ENCODE results near the gene MED31. TPM values are rescaled to one million over a fixed set of nuclear protein-coding genes. Genes with fewer than 3 reads are reported as not detected.
A peak's percentile ranks its signal among the peaks of the same experiment; 100 is the strongest.
"Not testable (repeated sequence)": the region's sequence is repeated elsewhere in the genome, so short reads cannot be mapped to it uniquely, and the experiment has no call there.

The MED31 gene
- total RNA-seq, 6 experiments from 2014 or later, result 19.5 to 23.9 (median 20.0) TPM

DNA sequence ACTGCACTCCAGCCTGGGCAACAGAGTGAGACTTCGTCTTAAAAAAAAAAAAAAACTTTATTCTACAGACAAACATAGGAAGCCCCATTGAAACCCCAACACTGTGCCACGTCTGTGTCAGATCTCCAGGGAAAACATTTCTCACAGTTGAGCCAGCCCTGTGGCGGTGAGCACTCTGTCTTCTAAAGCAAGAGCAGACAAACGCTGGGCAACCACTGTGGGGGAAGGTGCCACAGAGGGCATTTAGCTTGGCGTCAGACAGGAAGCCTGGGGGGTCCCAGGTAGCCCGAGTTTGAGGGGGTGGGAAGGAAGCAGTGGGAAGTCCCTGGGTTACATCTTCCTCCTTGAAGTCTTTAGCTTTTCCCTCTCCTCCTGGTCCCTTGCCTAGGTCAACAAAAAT is 16.1 kb upstream of the MED31 start:
- no peak for DNase-seq
- Mint-ChIP-seq H3K36me3 (ENCODE audit: low read depth) (no peaks in the 10 kb centered on the region), H3K4me3 (no peak overlapping the region), H3K27me3 (ENCODE audit: insufficient read depth) (peaks cover 12% of the 10 kb centered on the region), H3K4me1 (ENCODE audit: low read depth) (no peaks in the 10 kb centered on the region; the same call in none of the 2 replicates), H3K9me3 (no peaks in the 10 kb centered on the region), H3K27ac (no peak overlapping the region)
- no peak for TF ChIP-seq CTCF (IDR thresholded peaks at IDR 0.05)

GRCh38 chr17:6666557-6666956 is 15.2 kb upstream of the MED31 start:
- H3K4me1 Mint-ChIP-seq (ENCODE audit: low read depth), result no peaks in the 10 kb centered on the region; the same call in none of the 2 replicates
- H3K4me3 Mint-ChIP-seq, result no peak overlapping the region
- DNase-seq, result no peak
- H3K27me3 Mint-ChIP-seq (ENCODE audit: insufficient read depth), result peaks cover 12% of the 10 kb centered on the region
- no peaks in the 10 kb centered on the region for H3K36me3 Mint-ChIP-seq (ENCODE audit: low read depth)
- TF ChIP-seq CTCF (IDR thresholded peaks at IDR 0.05), result no peak
- H3K27ac Mint-ChIP-seq, result no peak overlapping the region
- H3K9me3 Mint-ChIP-seq, result no peaks in the 10 kb centered on the region

DNA sequence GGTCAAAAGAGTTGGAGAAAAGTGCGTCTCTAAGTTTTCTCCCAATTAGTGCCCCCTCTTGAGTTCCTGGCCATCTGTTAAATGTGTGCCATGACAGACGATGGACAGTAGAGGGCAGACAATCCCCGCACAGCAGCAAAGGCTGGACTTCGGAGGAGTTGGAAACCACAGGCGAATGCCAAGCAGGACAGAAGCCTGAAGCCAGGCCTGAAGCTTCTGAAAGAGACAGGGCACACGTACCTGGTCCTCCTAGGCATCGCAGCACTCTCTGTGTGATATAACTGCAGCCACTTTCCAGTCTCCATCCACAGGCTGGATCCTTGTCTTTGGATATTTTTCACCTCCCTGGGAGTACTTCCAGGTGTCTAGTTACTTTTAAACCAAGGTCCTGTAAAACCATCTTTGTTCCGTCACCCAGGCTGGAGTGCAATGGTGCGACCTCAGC is 14.7 kb upstream of the MED31 start:
- Mint-ChIP-seq H3K9me3 (no peaks in the 10 kb centered on the region), H3K27ac (no peak overlapping the region), H3K4me3 (no peak overlapping the region), H3K4me1 (ENCODE audit: low read depth) (no peaks in the 10 kb centered on the region; the same call in none of the 2 replicates), H3K36me3 (ENCODE audit: low read depth) (no peaks in the 10 kb centered on the region), H3K27me3 (ENCODE audit: insufficient read depth) (peaks cover 16% of the 10 kb centered on the region)
- DNase-seq, result peak; percentile 67
- peak; percentile 93 for TF ChIP-seq CTCF (IDR thresholded peaks at IDR 0.05)

- H3K27me3 Mint-ChIP-seq (ENCODE audit: insufficient read depth), result peaks cover 24% of the 10 kb centered on the region
- H3K4me1 Mint-ChIP-seq (ENCODE audit: low read depth); H3K36me3 Mint-ChIP-seq (ENCODE audit: low read depth); H3K4me3 Mint-ChIP-seq; H3K27ac Mint-ChIP-seq; H3K9me3 Mint-ChIP-seq; DNase-seq: not testable (repeated sequence)
These were observed 11.8 kb upstream of the MED31 start for GRCh38 chr17:6663200-6663599.

DNA sequence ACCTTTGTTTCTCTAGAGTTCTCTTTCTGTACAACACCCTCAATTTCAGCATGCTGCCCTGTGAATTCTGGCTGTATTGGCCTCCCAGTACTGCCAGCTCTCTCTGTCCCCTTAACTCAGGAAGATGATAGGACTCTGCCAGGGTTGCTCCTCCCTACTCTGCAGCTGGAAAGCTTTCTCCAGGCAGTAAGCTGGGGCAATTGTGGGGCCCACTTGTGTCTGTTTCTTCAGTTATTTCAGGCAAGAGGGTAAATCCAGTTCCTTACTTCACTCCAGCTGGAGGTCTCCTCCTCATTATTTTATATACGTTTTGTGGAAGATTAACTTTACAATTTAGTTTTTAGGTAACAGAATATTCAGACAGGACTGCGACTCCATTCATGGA is 10.1 kb upstream of the MED31 start:
- no peak overlapping the region for H3K27ac Mint-ChIP-seq
- no peak for DNase-seq
- peaks cover 28% of the 10 kb centered on the region for H3K27me3 Mint-ChIP-seq (ENCODE audit: insufficient read depth)
- no peaks in the 10 kb centered on the region for H3K9me3 Mint-ChIP-seq
- H3K36me3 Mint-ChIP-seq (ENCODE audit: low read depth), result no peaks in the 10 kb centered on the region
- H3K4me3 Mint-ChIP-seq, result no peak overlapping the region
- no peaks in the 10 kb centered on the region; the same call in 1 of the 2 replicates for H3K4me1 Mint-ChIP-seq (ENCODE audit: low read depth)
- no peak for TF ChIP-seq CTCF (IDR thresholded peaks at IDR 0.05)

GRCh38 chr17:6660805-6661463 is 9.5 kb upstream of the MED31 start:
- TF ChIP-seq CTCF (IDR thresholded peaks at IDR 0.05), result no peak
- Mint-ChIP-seq H3K4me3 (no peak overlapping the region), H3K27ac (no peak overlapping the region), H3K36me3 (ENCODE audit: low read depth) (no peaks in the 10 kb centered on the region), H3K4me1 (ENCODE audit: low read depth) (peaks cover 5% of the 10 kb centered on the region; the same call in 1 of the 2 replicates), H3K9me3 (no peaks in the 10 kb centered on the region), H3K27me3 (ENCODE audit: insufficient read depth) (peaks cover 32% of the 10 kb centered on the region)
- no peak for DNase-seq

All from HFFc6 (cell line).